HG03571 (cell line): ENCODE measurements around the gene RHBDD1.
A peak's percentile ranks its signal among the peaks of the same experiment; 100 is the strongest.

ENCODE experiments used
- ATAC-seq: cut with Tn5 transposase; IDR thresholded peaks from one replicate; pipeline ENCODE4 v1.9.1; 2021; ENCODE audit not compliant: unreplicated experiment

RHBDD1 gene, protein sequence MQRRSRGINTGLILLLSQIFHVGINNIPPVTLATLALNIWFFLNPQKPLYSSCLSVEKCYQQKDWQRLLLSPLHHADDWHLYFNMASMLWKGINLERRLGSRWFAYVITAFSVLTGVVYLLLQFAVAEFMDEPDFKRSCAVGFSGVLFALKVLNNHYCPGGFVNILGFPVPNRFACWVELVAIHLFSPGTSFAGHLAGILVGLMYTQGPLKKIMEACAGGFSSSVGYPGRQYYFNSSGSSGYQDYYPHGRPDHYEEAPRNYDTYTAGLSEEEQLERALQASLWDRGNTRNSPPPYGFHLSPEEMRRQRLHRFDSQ

DNA sequence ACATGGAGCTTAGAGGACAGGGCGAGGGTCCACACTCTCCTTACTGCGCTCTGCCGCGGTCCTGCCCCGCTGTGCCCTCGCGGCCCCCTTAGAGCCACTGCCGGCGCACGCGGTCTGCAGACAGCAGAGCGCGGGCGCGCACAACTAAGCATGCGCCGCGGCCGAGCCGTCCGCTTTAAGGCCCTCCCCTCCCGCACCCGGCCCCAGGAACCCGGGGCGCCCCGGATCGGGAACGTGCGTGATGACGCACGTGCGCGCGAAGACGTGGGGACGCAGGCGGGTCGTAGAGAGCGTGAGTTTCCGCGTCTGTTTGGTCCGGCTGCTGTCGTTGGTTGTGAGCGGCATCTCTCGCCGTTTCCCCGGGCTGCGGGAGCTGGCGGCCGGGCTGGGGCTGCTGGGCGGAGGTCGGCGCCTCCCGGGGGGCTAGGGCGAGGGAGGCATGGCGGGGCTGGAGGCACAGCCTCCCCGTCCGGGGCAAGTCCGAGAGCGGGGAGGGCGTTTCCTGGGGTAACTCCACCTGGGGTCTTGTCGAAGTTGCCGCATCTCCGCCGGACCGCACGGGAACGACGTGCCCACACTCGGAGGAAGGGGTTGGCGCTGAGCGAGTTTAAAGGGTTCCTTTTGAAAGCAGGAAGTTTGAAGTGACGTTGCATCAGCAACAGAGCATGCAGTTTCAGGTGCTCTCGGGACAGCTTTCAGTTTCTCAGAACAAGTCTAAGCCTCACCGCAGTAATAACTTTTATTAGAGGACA is at the start of gene RHBDD1:
Gene RHBDD1 (plus strand): TSS at position 259 of the 752 bp plus-strand sequence. CDS start 28,640 bp downstream, outside the sequence.
- ATAC-seq = peak; percentile 85

DNA sequence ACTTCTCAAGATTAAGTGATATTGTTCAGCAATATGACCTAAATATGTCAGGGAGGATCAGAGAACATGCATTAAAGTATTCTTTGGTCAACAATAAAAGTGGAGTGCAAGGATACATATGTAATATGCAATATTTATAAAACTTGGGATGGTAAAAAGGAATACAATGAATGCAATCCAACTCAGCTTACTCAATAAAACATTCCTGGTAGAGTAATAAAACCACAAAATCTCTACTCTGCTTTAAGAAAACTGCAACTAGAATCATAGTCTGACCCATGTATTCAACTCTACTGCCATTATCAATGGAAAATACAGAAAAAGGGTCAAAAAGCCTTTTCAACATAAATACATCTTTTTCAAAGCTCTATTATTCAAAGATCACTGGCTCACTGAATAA is 47.8 kb upstream of the RHBDD1 start:
- ATAC-seq = no peak

- ATAC-seq = no peak
Observed at GRCh38 chr2:226788881-226789490, 46.9 kb upstream of the RHBDD1 start.

GRCh38 chr2:226790011-226790410 is 45.8 kb upstream of the RHBDD1 start:
- ATAC-seq = no peak

DNA sequence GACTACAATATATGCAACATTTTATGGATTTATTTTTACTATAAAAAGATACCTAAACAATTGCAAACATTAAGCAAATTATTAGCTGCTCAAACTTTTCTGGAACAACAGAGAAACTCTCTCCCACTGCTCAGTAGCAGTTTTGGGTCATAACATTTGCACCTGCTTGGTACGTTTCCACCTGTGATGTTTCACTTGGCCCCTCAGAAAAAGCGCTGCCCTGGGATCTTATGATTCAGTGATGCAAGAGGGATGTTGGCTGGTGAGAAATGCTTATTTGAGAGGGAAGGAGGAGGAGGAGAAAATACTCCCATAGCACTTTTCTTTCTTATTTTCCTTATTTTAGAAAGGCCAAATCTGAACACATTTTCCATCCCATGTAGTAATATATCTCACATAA is 45.4 kb upstream of the RHBDD1 start:
- ATAC-seq = no peak

DNA sequence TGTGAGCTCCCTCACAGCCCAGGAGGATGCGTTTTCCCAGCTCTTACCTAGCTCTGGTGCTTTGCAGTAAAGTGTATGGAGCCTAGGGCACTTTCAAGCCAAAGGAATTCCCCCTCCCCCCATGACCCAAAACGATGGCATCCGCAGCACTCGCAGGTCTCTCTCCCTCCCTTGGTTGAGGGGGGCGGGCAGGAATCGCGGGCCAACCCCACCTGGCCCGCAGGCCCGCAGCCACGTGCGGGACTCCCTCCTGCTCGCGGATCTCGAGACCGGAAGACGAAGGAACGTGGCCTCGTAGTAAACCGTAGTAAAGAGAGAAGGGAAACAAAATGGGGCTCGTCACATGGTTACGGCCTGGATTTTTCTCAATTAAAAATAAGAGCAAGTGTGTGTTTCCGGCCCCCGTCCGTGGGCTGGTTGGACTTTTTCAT is 44.8 kb upstream of the RHBDD1 start:
- peak; percentile 58 for ATAC-seq

DNA sequence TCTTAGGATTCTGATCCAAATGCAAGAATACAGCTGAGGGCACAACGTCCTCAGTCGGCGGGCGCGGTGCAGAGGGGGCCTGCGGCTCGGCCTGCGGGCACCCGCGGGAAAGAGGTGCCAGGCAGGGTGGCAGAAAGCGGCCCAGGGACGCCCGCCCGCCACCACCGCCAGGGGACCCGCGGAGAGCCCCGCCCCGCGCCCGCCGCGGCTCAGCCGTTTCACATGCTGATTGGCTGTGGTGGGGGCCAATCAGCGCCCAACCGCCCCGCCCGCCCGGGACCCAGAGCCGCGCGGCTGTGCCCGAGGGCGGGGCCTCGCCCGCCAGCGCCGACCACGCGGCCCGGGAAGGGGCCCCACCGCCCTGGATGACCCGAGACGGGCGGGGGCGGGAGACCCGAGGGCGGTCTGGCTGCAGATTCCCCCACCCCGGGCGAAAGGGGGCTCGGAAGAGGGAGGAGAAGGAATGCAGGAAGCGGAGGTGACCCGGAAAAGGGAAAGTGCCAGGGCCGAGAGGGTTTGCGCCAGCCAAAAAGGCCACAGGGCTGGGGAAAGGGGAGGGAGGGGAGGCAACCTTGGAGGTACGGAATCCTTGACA is 44.3 kb upstream of the RHBDD1 start:
- ATAC-seq = peak; percentile 97

GRCh38 chr2:226792155-226792881 is 43.5 kb upstream of the RHBDD1 start:
- no peak for ATAC-seq

DNA sequence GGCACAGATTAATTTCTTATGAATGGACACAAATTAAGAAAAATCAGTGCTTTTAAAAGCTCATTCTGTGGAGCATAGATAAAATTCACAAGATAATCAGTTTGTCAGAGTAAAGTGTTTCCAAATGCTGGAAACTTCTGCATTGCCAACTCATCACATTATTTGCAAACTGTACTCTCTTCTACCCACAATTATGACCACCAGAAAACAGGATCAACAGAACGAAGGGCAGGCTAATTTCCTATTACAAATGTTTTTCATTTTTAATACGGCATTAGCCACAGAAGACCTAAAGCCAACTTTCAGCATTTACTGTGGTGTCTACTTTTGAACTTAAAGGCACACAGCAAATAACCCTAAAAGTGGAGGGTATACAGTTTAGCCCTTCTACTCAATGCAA is 42.2 kb upstream of the RHBDD1 start:
- ATAC-seq = no peak

- ATAC-seq = no peak
Observed at GRCh38 chr2:226794196-226794661, 41.6 kb upstream of the RHBDD1 start.

DNA sequence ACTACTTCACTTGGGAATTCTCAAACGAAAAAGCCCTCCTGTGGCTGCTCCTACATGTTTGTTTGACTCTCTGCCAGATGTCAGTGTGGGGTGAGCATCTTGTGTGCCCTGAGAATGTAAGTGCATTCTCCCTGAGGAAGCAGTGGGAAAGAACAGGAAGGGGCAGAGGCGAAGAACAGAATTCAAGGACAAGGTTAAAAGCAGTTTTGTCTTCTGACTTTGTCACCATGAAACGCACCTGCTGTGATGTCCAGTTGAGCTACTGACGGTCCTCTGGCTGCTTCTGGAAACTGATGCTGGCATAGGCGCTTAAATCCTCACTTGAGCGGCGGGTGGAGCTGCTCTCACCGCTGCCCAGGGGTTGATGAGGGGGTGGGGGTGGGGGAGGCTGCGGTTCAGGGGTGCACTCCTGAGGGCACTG is 41.1 kb upstream of the RHBDD1 start:
- ATAC-seq = no peak

- ATAC-seq = no peak
Observed at GRCh38 chr2:226795281-226796011, 40.4 kb upstream of the RHBDD1 start.

GRCh38 chr2:226796012-226796839 is 39.6 kb upstream of the RHBDD1 start:
- no peak for ATAC-seq

- ATAC-seq = no peak
Observed at GRCh38 chr2:226796840-226797288, 39.0 kb upstream of the RHBDD1 start.

- ATAC-seq = no peak
Observed at GRCh38 chr2:226797289-226797988, 38.4 kb upstream of the RHBDD1 start.

GRCh38 chr2:226797989-226798421 is 37.8 kb upstream of the RHBDD1 start:
- ATAC-seq = no peak

GRCh38 chr2:226798422-226799210 is 37.2 kb upstream of the RHBDD1 start:
- peak; percentile 34 for ATAC-seq
